ENCODE measurements around the gene CCDC89. TPM values are rescaled to one million over a fixed set of nuclear protein-coding genes. Genes with fewer than 3 reads are reported as not detected.

Gene CCDC89
- total and polyA plus RNA-seq, 2 donors (not counting 1 experiment from before 2014, with no cell fraction given) = not detected

DNA sequence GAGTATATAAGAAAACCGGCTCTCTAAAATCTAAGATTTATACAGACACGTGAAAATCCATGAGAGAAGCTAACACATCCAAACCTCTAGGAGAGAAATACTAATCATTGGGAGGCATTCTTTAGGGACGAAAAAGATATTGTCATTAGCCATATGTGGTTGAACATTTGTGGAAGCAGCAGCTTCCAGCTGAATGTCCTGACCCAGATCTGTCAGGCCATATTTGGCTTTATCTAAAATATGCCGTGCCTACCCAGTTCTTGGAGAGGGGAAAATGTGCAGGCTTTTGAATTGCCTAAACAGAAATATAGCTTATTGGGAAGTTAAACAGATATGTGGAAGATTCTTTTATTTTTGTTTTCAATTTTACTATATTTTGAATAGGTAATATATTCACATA, 6.4 kb downstream of the CCDC89 start:
- Histone ChIP-seq H3K4me1 (ENCODE audit: control insufficient read depth in 2 of 2, insufficient read depth in 2 of 2, low read length in 2 of 2) (peaks cover 0 to 4% of the 10 kb centered on the region in 2 donors), H3K27me3 (replicated peaks in 1 of 4; ENCODE audit: control extremely low read depth in 1 of 4, control insufficient read depth in 3 of 4, insufficient read depth in 4 of 4, low read length in 3 of 4) (peaks cover 0 to 9% (median 0%) of the 10 kb centered on the region in 4 experiments), H2AFZ (ENCODE audit: insufficient read depth, low read depth, low read length, poor library complexity, severe bottlenecking) (no peak overlapping the region), H4K20me1 (ENCODE audit: control insufficient read depth, insufficient read depth, low read length, poor library complexity, severe bottlenecking) (no peaks in the 10 kb centered on the region), H3K27ac (ENCODE audit: low read length in 2 of 2) (no peak overlapping the region), H3K4me3 (ENCODE audit: control extremely low read depth in 1 of 5, extremely low read depth in 1 of 5, insufficient read depth in 1 of 5, low read depth in 2 of 5, low read length in 4 of 5) (no peak overlapping the region), H3K9me3 (ENCODE audit: control extremely low read depth in 1 of 3, control insufficient read depth in 2 of 3, insufficient read depth in 1 of 3, low read length in 2 of 3) (no peaks in the 10 kb centered on the region), H3K4me2 (replicated peaks; ENCODE audit: low read depth, low read length, poor library complexity, severe bottlenecking) (no peak overlapping the region), H3K36me3 (replicated peaks in 1 of 2; ENCODE audit: control extremely low read depth in 1 of 2, control insufficient read depth in 1 of 2, extremely low read depth in 1 of 2, insufficient read depth in 2 of 2, low read length in 1 of 2) (no peaks in the 10 kb centered on the region), H3K79me2 (ENCODE audit: control insufficient read depth, insufficient read depth, low read length) (peaks cover 3% of the 10 kb centered on the region), H3K9ac (ENCODE audit: low read length) (no peak overlapping the region)
- Mint-ChIP-seq H3K27me3 (peaks cover 9% of the 10 kb centered on the region), H3K27ac (no peak overlapping the region), H3K4me3 (no peak overlapping the region), H3K4me1 (peaks cover 17% of the 10 kb centered on the region), H3K9me3 (ENCODE audit: insufficient read depth) (no peaks in the 10 kb centered on the region)
- intact Hi-C loops (cut with micrococcal nuclease) = no loop called here
- DNase-seq (no peak), ATAC-seq (ENCODE audit: low read depth) (no peak)
- no CpG with 5 or more reads among the region's 4 CpGs for WGBS (ENCODE audit: insufficient coverage)
- POLR2A ChIA-PET = interaction anchor here (0.5 kb wide), 1 partner anchor 31 kb away, joined by 8 read pairs; no protein-coding TSS in a partner anchor
- CTCF ChIA-PET = interaction anchor here (0.9 to 1.1 kb wide), 2 partner anchors 14 to 23 kb away, joined by 3 read pairs; partner anchors contain the start of gene CREBZF
- TF ChIP-seq, protein P1, sequence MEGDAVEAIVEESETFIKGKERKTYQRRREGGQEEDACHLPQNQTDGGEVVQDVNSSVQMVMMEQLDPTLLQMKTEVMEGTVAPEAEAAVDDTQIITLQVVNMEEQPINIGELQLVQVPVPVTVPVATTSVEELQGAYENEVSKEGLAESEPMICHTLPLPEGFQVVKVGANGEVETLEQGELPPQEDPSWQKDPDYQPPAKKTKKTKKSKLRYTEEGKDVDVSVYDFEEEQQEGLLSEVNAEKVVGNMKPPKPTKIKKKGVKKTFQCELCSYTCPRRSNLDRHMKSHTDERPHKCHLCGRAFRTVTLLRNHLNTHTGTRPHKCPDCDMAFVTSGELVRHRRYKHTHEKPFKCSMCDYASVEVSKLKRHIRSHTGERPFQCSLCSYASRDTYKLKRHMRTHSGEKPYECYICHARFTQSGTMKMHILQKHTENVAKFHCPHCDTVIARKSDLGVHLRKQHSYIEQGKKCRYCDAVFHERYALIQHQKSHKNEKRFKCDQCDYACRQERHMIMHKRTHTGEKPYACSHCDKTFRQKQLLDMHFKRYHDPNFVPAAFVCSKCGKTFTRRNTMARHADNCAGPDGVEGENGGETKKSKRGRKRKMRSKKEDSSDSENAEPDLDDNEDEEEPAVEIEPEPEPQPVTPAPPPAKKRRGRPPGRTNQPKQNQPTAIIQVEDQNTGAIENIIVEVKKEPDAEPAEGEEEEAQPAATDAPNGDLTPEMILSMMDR (IDR thresholded peaks at IDR 0.05) = no peak
- no peak for TF ChIP-seq EZH2 (IDR thresholded peaks at IDR 0.05; ENCODE audit: borderline replicate concordance, insufficient read depth, low read depth, low read length, poor library complexity, severe bottlenecking)

DNA sequence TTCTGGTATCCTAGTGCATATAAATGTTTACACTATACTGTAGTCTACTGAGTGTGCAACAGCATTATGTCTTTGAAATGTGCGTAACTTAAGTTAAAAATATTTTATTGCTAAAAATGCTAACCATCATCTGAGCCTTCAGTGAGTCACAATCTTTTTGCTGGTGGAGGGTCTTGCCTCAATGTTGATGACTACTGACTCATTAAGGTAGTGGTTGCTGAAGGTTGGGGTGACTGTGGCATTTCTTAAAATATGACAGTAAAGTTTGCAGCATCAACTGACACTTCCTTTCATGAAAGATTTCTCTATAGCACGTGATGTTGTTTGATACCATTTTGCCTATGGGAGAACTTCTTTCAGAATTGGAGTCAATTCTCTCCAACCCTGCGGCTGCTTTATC, 12.6 kb downstream of the CCDC89 start:
- H3K9ac ChIP-seq (ENCODE audit: low read length) = no peak overlapping the region
- no peak overlapping the region for H2AFZ ChIP-seq (ENCODE audit: insufficient read depth, low read depth, low read length, poor library complexity, severe bottlenecking)
- H3K27ac Mint-ChIP-seq = no peak overlapping the region
- no peak for DNase-seq
- no peak for TF ChIP-seq EZH2 (IDR thresholded peaks at IDR 0.05; ENCODE audit: borderline replicate concordance, insufficient read depth, low read depth, low read length, poor library complexity, severe bottlenecking)
- TF ChIP-seq, protein P1 (IDR thresholded peaks at IDR 0.05) = no peak
- H4K20me1 ChIP-seq (ENCODE audit: control insufficient read depth, insufficient read depth, low read length, poor library complexity, severe bottlenecking) = no peaks in the 10 kb centered on the region
- WGBS (ENCODE audit: insufficient coverage) = no CpG with 5 or more reads among the region's 3 CpGs
- no peaks in the 10 kb centered on the region for H3K9me3 Mint-ChIP-seq (ENCODE audit: insufficient read depth)
- no peaks in the 10 kb centered on the region for H3K27me3 Mint-ChIP-seq
- no peaks in the 10 kb centered on the region for H3K4me1 ChIP-seq (ENCODE audit: control insufficient read depth in 2 of 2, insufficient read depth in 2 of 2, low read length in 2 of 2)
- ATAC-seq (ENCODE audit: low read depth) = no peak
- no peaks in the 10 kb centered on the region for H3K36me3 ChIP-seq (replicated peaks in 1 of 2; ENCODE audit: control extremely low read depth in 1 of 2, control insufficient read depth in 1 of 2, extremely low read depth in 1 of 2, insufficient read depth in 2 of 2, low read length in 1 of 2)
- peaks cover 0 to 3% (median 0%) of the 10 kb centered on the region in 3 donors for H3K9me3 ChIP-seq (ENCODE audit: control extremely low read depth in 1 of 3, control insufficient read depth in 2 of 3, insufficient read depth in 1 of 3, low read length in 2 of 3)
- CTCF ChIA-PET = no interaction called here
- no peak overlapping the region for H3K4me2 ChIP-seq (replicated peaks; ENCODE audit: low read depth, low read length, poor library complexity, severe bottlenecking)
- H3K4me3 Mint-ChIP-seq = no peak overlapping the region
- H3K4me3 ChIP-seq (ENCODE audit: control extremely low read depth in 1 of 5, extremely low read depth in 1 of 5, insufficient read depth in 1 of 5, low read depth in 2 of 5, low read length in 4 of 5) = no peak overlapping the region
- H3K4me1 Mint-ChIP-seq = no peaks in the 10 kb centered on the region
- POLR2A ChIA-PET = no interaction called here
- no peak overlapping the region for H3K27ac ChIP-seq (ENCODE audit: low read length in 2 of 2)
- intact Hi-C loops (cut with micrococcal nuclease) = no loop called here
- no peaks in the 10 kb centered on the region for H3K79me2 ChIP-seq (ENCODE audit: control insufficient read depth, insufficient read depth, low read length)
- H3K27me3 ChIP-seq (replicated peaks in 1 of 4; ENCODE audit: control extremely low read depth in 1 of 4, control insufficient read depth in 3 of 4, insufficient read depth in 4 of 4, low read length in 3 of 4) = no peaks in the 10 kb centered on the region
